ENCODE data around the gene BMP8A.

DNA sequence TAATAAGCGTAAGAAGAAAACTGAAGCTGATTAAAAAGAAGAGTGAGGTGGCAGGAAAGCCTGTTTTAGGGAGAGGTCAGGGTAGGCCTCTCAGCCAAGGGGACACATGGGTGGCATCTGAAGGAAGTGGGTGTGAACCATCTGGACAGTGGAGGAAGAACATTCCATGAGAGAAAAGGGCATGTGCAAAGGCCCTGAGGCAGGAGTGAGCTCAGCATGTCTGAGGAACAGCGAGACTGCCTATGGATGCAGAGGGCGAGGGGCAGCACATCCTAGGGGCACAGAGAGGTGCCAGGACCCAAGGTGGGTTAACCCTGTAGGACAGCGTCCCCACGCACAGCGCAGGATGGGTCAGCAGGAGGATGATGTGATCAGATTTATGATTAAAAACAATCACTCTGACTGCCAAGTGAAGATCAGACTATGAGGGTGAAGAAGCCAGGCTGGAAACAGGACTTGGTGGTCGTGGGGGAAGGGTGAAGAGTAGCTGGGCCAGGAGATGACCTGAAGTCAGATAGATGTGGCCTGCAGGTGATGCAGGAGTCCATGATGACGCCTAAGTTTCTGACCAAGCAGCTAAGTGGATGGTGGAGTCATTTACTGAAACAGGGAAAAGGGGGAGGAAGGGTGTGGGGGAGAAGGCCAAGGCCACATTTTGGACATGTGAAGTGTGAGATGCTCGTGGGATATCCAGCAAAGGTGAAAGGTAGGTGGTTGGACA, 47.3 kb downstream of the BMP8A start:
- TF ChIP-seq CTCF (IDR thresholded peaks at IDR 0.05) (no peak), POLR2AphosphoS5 (IDR thresholded peaks at IDR 0.05) (no peak), POLR2A (IDR thresholded peaks at IDR 0.05) (no peak)

Data from gastroesophageal sphincter (tissue), 3 donors.